Stimulated activated naive B cell treated with anti-CD40 and anti-IgM and Interleukin-4, amounts not matched to agents 10 μg/mL and 1 μg/mL and 100 μg/mL, for 72 hours (primary cell): ENCODE data around the gene RPL10.
A peak's percentile ranks its signal among the peaks of the same experiment; 100 is the strongest.

Source experiments
- ATAC-seq, 2 donors: fragments of 150-1000 bp; cut with Tn5 transposase; replicated peaks; 2 replicates each; pipeline ENCODE4 v1.10.0; 2021; ENCODE audit warnings: moderate library complexity in 1 of 2
- DNase-seq: peaks from one replicate; pipeline ENCODE4 v3.0.0; 2021
- H3K27ac Mint-ChIP-seq: one replicate; pipeline ENCODE4 v1.8.0; 2022; ENCODE audit warnings: mild to moderate bottlenecking, mixed read lengths
- H3K27me3 Mint-ChIP-seq, 2 donors: one replicate each; pipeline ENCODE4 v1.8.0; 2022; ENCODE audit warnings: mixed read lengths in 2 of 2
- H3K36me3 Mint-ChIP-seq, 2 donors: one replicate each; pipeline ENCODE4 v1.8.0; 2022; ENCODE audit warnings: mixed read lengths in 2 of 2, mild to moderate bottlenecking in 1 of 2
- H3K4me1 Mint-ChIP-seq, 2 donors: one replicate each; pipeline ENCODE4 v1.8.0; 2022; ENCODE audit warnings: mixed read lengths in 2 of 2, mild to moderate bottlenecking in 1 of 2
- H3K4me3 Mint-ChIP-seq, 2 donors: one replicate each; pipeline ENCODE4 v1.8.0; 2022; ENCODE audit warnings: mild to moderate bottlenecking in 2 of 2, mixed read lengths in 2 of 2, moderate library complexity in 1 of 2
- H3K9me3 Mint-ChIP-seq, 2 donors: one replicate each; pipeline ENCODE4 v1.8.0; 2022; ENCODE audit warnings: mixed read lengths in 2 of 2, mild to moderate bottlenecking in 1 of 2

Gene RPL10

GRCh38 chrX:154355776-154356140 is 42.4 kb upstream of the RPL10 start:
- DNase-seq (no peak), ATAC-seq (no peak)
- Mint-ChIP-seq H3K4me1 (peaks cover 17 to 19% of the 10 kb centered on the region in 2 donors), H3K4me3 (no peak overlapping the region), H3K27me3 (no peaks in the 10 kb centered on the region), H3K36me3 (peaks cover 27 to 31% of the 10 kb centered on the region in 2 donors), H3K9me3 (no peaks in the 10 kb centered on the region), H3K27ac (peak overlapping the region; percentile 11)

DNA sequence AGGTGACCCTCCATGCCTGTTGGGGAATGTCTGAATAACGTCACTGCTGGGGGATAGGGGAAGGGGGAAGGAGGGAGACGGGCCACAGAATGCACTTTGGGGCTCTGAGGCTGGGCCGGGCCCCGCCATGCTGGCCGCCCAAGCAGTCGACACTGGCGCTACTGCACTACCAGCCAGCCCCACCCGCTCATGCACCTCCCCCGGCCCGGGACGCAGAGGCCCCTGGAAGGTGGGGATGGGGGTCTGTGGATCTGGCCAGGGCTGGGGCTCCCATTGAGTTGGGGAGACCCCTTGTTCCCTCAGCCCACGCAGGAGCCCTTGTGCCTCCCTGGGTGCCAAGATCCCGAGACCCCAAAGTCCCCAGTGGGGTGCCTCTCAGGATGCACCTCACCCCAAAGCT is 41.6 kb upstream of the RPL10 start:
- ATAC-seq (no peak), DNase-seq (no peak)
- no peaks in the 10 kb centered on the region for H3K9me3 Mint-ChIP-seq
- peaks cover 27% of the 10 kb centered on the region in 2 donors for H3K36me3 Mint-ChIP-seq
- H3K27ac Mint-ChIP-seq: no peak overlapping the region
- no peak overlapping the region for H3K4me3 Mint-ChIP-seq
- H3K4me1 Mint-ChIP-seq: peaks cover 14 to 16% of the 10 kb centered on the region in 2 donors
- no peaks in the 10 kb centered on the region for H3K27me3 Mint-ChIP-seq

DNA sequence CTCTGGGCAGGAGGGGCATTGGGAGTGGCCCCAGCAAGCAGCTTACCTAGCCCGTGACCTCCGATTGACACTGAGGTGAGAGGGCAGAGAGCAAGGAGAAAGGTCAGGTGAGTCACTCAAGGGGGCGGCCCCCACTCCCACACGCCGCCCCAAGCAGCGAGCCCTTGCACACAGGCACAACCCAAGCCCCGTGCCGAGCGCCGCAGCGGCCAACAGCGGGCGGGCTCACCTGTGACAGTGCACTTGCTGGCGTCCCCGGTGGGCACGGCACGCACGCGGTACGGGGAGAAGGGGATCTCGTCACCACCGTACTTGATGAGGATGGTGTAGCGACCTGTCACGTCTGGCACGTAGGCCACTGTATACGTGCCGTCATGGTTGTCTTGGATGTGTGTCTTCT is 41.0 kb upstream of the RPL10 start:
- Mint-ChIP-seq H3K36me3 (peaks cover 23 to 25% of the 10 kb centered on the region in 2 donors), H3K27ac (peak overlapping the region; percentile 37), H3K9me3 (no peaks in the 10 kb centered on the region), H3K27me3 (no peaks in the 10 kb centered on the region), H3K4me1 (peaks cover 10 to 13% of the 10 kb centered on the region in 2 donors), H3K4me3 (no peak overlapping the region)
- ATAC-seq (no peak), DNase-seq (no peak)

DNA sequence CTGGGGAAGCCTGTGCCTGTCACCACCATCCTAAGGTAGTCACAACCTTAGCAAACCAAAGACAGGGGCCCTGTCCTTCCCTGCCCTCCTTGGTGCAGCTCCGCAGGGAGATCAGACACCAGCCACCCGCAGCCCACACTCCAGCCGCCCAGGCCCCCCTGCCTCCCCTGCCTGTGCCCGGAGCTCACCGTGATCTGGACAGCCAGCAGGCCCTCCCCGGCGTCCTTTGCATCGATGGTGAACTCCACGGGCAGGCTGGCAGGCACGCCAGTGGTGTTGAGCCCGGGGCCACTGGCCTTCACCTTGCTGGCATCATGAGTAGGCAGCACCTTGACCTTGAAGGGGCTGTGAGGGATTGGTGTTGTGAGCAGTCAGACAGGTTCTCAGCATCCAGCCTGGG is 40.2 kb upstream of the RPL10 start:
- peaks cover 10 to 13% of the 10 kb centered on the region in 2 donors for H3K4me1 Mint-ChIP-seq
- H3K9me3 Mint-ChIP-seq: no peaks in the 10 kb centered on the region
- H3K36me3 Mint-ChIP-seq: peaks cover 23 to 27% of the 10 kb centered on the region in 2 donors
- H3K4me3 Mint-ChIP-seq: no peak overlapping the region
- DNase-seq (no peak), ATAC-seq (no peak)
- H3K27me3 Mint-ChIP-seq: no peaks in the 10 kb centered on the region
- no peak overlapping the region for H3K27ac Mint-ChIP-seq

DNA sequence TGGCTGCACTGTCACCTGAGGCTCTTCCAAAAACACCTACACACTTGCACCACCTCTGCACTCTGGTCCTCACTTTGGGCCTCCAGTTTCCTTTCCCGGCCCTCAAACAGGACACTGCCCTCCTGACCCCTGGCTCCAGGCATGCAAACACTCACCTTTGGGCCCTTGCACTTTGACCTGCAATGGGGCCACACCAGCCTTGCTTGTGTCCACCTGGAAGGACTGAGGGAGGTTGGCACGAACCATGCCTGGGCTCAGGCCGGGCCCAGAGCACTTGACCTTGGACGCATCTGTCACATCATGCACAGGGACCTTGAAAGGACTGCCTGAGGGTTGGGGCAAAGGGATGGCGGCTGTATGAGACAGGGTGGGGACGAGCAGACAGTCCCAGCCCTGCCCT is 39.3 kb upstream of the RPL10 start:
- DNase-seq (no peak), ATAC-seq (no peak)
- Mint-ChIP-seq H3K27me3 (no peaks in the 10 kb centered on the region), H3K4me3 (peak overlapping the region in 1 of 2 donors; percentile 9), H3K4me1 (peaks cover 7 to 13% of the 10 kb centered on the region in 2 donors), H3K9me3 (no peaks in the 10 kb centered on the region), H3K36me3 (peaks cover 14 to 23% of the 10 kb centered on the region in 2 donors), H3K27ac (peak overlapping the region; percentile 4)

GRCh38 chrX:154359362-154360154 is 38.6 kb upstream of the RPL10 start:
- H3K4me1 Mint-ChIP-seq: peaks cover 7 to 14% of the 10 kb centered on the region in 2 donors
- no peak overlapping the region for H3K27ac Mint-ChIP-seq
- DNase-seq (no peak), ATAC-seq (no peak)
- H3K9me3 Mint-ChIP-seq: no peaks in the 10 kb centered on the region
- H3K27me3 Mint-ChIP-seq: no peaks in the 10 kb centered on the region
- H3K4me3 Mint-ChIP-seq: no peak overlapping the region
- H3K36me3 Mint-ChIP-seq: peaks cover 14 to 23% of the 10 kb centered on the region in 2 donors

DNA sequence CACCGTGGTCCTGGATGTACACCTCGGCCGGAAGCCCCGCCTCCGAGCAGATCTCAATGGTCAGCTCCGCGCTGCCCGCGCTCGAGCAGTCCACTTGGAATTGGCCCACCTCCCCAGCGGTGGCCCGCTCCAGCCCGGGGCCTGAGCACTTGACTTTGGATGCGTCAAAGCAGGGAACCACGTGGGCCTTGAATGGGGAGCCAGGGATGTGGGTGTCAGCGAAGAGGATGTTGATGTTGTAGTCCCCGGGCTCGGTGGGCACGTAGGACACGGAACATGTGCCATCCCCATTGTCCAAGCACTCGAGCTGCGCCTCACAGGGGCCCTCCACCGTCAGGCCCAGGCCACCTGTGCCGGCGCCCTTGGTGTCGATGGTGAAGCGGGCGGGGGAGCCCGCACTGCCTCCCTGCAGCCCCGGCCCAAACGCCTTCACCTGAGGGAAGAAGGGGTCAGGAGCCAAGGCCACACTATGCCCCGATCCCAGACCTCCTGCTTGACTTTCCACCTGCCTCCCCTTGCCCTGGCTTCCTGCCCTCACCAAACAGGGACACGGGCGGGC is 37.9 kb upstream of the RPL10 start:
- no peaks in the 10 kb centered on the region for H3K27me3 Mint-ChIP-seq
- H3K9me3 Mint-ChIP-seq: no peaks in the 10 kb centered on the region
- no peak overlapping the region for H3K4me3 Mint-ChIP-seq
- no peak overlapping the region for H3K27ac Mint-ChIP-seq
- H3K36me3 Mint-ChIP-seq: peaks cover 18 to 28% of the 10 kb centered on the region in 2 donors
- peaks cover 7 to 18% of the 10 kb centered on the region in 2 donors for H3K4me1 Mint-ChIP-seq
- DNase-seq (no peak), ATAC-seq (no peak)

DNA sequence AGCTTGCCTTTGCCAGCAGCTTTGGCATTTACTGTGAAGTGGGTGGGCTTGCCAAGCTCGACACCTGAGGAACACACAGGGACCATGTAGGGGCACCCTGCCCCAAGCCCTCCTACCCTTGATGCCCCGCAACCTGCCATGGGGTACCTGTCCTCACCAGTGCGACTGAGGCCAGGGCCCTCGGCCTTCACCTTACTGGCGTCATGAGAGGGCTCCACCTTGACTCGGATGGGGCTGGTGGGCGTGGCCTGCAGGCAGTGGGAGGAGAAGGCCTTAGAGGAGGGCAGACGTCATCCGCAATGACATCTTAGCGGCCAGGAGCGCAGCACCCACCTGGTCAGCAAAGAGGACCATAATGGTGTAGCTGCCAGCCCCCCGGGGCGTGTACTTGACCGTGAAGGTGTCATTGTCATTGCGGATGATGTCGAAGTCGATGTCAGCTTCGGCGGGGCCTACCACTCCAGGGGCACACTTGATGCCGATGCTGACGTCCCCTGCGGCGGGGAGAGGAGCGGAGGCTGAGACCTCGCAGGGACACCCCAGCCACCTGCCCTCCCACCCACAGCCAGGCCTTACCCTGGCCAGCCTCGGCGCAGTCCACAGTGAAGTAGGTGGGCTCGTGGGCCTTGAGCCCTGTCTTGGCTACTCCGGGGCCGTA is 36.0 kb upstream of the RPL10 start:
- no peak overlapping the region for H3K4me3 Mint-ChIP-seq
- peaks cover 5 to 11% of the 10 kb centered on the region in 2 donors for H3K4me1 Mint-ChIP-seq
- ATAC-seq (no peak), DNase-seq (no peak)
- no peak overlapping the region for H3K27ac Mint-ChIP-seq
- no peaks in the 10 kb centered on the region for H3K27me3 Mint-ChIP-seq
- peaks cover 19% of the 10 kb centered on the region in 2 donors for H3K36me3 Mint-ChIP-seq
- H3K9me3 Mint-ChIP-seq: no peaks in the 10 kb centered on the region

DNA sequence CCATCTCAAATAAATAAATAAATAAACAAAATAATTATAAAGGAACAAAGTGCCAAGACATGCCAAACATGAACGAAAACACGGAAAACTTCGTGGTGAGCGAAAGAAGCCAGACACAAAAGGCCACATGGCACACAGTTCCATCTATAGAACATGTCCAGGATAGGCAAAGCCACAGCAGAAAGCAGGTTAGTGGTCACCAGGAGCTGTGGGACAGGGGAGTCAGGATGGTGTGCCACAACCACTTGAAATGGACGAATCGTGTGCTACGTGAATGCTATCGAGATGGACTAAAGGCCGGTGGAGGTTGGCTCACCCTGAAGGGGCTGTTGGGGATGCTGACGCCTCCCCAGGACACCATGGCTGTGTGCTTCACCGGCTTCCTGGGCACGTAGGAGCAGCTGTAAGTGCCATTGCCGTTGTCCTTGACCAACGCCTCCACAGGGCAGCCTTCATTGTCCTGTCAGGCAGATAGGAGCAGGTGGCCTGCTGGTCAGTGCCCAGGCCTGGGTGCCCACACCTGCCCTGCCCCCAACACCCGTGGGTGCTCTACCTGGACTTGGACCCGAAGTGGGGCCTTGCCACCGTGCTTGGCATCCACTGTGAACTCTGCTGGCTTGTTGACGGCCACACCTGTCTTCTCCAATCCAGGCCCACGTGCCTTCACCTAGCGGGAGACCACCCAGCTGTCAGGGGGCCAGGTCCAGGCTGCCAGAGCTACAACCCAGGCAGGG is 34.3 kb upstream of the RPL10 start:
- H3K4me1 Mint-ChIP-seq: peaks cover 6 to 17% of the 10 kb centered on the region in 2 donors
- no peak overlapping the region for H3K27ac Mint-ChIP-seq
- no peak overlapping the region for H3K4me3 Mint-ChIP-seq
- H3K9me3 Mint-ChIP-seq: no peaks in the 10 kb centered on the region
- ATAC-seq (no peak), DNase-seq (no peak)
- H3K27me3 Mint-ChIP-seq: no peaks in the 10 kb centered on the region
- peaks cover 17 to 19% of the 10 kb centered on the region in 2 donors for H3K36me3 Mint-ChIP-seq

DNA sequence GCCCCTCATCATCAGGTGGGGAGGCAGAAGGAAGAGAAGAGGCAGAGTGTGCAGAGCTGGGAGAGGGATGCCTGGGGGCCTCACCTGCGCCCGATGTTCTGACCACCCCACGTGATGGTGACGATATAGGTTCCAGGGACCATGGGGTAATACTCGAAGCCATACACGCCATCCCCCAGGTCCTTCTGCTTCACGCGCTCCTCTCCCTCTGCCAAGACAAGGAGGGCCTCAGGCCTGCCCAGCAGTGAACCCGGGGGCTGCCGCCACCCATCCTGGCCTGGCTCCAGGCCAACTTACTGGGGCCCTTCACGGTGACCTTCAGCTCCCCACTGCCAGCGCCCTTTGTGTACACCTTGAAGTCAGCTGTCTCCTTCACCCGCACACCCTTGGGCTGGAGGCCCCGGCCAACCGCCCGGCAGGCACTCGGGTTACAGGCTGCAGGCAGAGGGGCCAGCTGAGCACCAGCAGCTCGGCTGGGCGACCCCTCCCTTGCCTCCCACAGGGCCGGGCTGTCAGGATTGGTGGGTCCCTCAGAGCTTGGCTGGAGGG is 33.1 kb upstream of the RPL10 start:
- H3K4me1 Mint-ChIP-seq: peaks cover 8 to 18% of the 10 kb centered on the region in 2 donors
- no peaks in the 10 kb centered on the region for H3K27me3 Mint-ChIP-seq
- DNase-seq: no peak
- no peak overlapping the region for H3K4me3 Mint-ChIP-seq
- no peak for ATAC-seq
- H3K27ac Mint-ChIP-seq: peak overlapping the region; percentile 21
- peaks cover 19 to 25% of the 10 kb centered on the region in 2 donors for H3K36me3 Mint-ChIP-seq
- no peaks in the 10 kb centered on the region for H3K9me3 Mint-ChIP-seq

DNA sequence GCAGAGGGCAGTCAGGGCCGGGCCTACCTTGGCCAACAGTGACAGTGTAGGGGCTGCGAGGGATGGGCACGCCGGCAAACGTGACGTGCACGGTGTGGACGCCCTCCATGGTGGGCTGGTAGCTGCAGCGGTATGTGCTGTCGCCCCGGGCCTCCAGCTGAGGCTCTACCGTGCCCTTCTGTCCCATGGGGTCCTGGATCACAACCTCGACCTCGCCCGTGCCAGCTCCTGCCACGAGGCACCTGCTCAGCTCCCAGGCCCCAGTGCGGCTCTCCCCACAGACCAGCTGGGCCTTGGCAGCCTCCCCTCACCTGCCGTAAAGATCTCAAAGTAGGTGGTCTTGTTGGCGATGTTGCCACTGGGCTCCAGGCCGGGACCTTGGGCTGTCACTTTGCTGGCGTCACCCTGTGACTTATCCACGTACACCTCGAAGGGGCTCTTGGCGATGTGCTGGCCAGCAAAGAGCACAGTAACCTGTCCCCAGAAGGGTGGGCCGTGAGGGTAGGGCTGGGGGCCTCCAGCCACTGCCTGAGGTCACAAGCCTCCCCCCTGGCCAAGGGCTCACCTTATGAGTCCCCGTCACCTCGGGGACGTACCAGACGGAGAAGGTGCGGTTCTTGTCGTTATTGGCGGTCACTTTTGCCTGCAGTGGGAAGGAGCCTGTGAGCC is 32.0 kb upstream of the RPL10 start:
- ATAC-seq: no peak
- no peak overlapping the region for H3K4me3 Mint-ChIP-seq

GRCh38 chrX:154366666-154367055 is 31.5 kb upstream of the RPL10 start:
- DNase-seq (no peak), ATAC-seq (no peak)
- no peak overlapping the region for H3K4me3 Mint-ChIP-seq
- no peak overlapping the region for H3K27ac Mint-ChIP-seq
- peaks cover 8 to 18% of the 10 kb centered on the region in 2 donors for H3K4me1 Mint-ChIP-seq
- H3K36me3 Mint-ChIP-seq: peaks cover 20 to 21% of the 10 kb centered on the region in 2 donors
- no peaks in the 10 kb centered on the region for H3K9me3 Mint-ChIP-seq
- no peaks in the 10 kb centered on the region for H3K27me3 Mint-ChIP-seq

More for the DNA sequence above, 32.0 kb upstream of the RPL10 start:
- no peak overlapping the region for H3K27ac Mint-ChIP-seq
- H3K4me1 Mint-ChIP-seq: peaks cover 8 to 18% of the 10 kb centered on the region in 2 donors
- peaks cover 20 to 21% of the 10 kb centered on the region in 2 donors for H3K36me3 Mint-ChIP-seq
- H3K27me3 Mint-ChIP-seq: no peaks in the 10 kb centered on the region
- DNase-seq: no peak
- H3K9me3 Mint-ChIP-seq: no peaks in the 10 kb centered on the region

GRCh38 chrX:154367474-154368308 is 30.5 kb upstream of the RPL10 start:
- ATAC-seq (no peak), DNase-seq (no peak)
- H3K27ac Mint-ChIP-seq: peak overlapping the region; percentile 94
- no peaks in the 10 kb centered on the region for H3K9me3 Mint-ChIP-seq
- H3K27me3 Mint-ChIP-seq: no peaks in the 10 kb centered on the region
- peaks cover 13 to 25% of the 10 kb centered on the region in 2 donors for H3K4me1 Mint-ChIP-seq
- H3K36me3 Mint-ChIP-seq: peaks cover 20% of the 10 kb centered on the region in 2 donors
- H3K4me3 Mint-ChIP-seq: peak overlapping the region; percentile 93 to 94
